Transverse colon (tissue), 4 donors: Measurements from ENCODE around the gene PTK7. TPM values are rescaled to one million over a fixed set of nuclear protein-coding genes. Genes with fewer than 3 reads are reported as not detected.
"Not testable (repeated sequence)": the region's sequence is repeated elsewhere in the genome, so short reads cannot be mapped to it uniquely, and the experiment has no call there.

Experiments
- DNase-seq: peaks from one replicate; pipeline ENCODE4 v3.0.0-alpha.2; 2019
- H3K27ac ChIP-seq, 4 donors: fragments of 200-600 bp; sonication (generic); 2 replicates each; pipeline ENCODE4 v1.5.1; 2016 to 2018; ENCODE audit warnings: inconsistent platforms in 4 of 4
- H3K27me3 ChIP-seq: fragments of 200-600 bp; sonication (generic); 2 replicates; pipeline ENCODE4 v1.5.1; 2017; ENCODE audit warnings: inconsistent platforms
- H3K36me3 ChIP-seq, 4 donors: fragments of 200-600 bp; sonication (generic); 2 replicates each; pipeline ENCODE4 v1.5.1; 2017 to 2019; ENCODE audit warnings: inconsistent platforms in 4 of 4
- H3K4me1 ChIP-seq, 4 donors: fragments of 200-600 bp; sonication (generic); 2 replicates each; pipeline ENCODE4 v1.5.1; 2017 to 2020; ENCODE audit warnings: inconsistent platforms in 4 of 4
- H3K4me3 ChIP-seq, 4 donors: fragments of 200-600 bp; sonication (generic); 1 replicate in 1 of 4; 2 replicates in 3 of 4; pipeline versions ENCODE4 v1.5.1 to v1.6.1; 2017 to 2019; ENCODE audit warnings: inconsistent platforms in 4 of 4
- H3K9me3 ChIP-seq, 2 donors: fragments of 200-600 bp; sonication (generic); 2 replicates each; pipeline ENCODE4 v1.5.1; 2017 to 2019; ENCODE audit warnings: inconsistent platforms in 2 of 2
- EP300 ChIP-seq: sonication (generic); formaldehyde crosslinking; IDR thresholded peaks from one replicate; pipeline ENCODE4 v1.6.1; 2017; ENCODE audit warnings: antibody characterized with exemption, low read depth
- POLR2A ChIP-seq: fragments of 450-650 bp; IDR thresholded peaks from one replicate; pipeline ENCODE4 v1.6.1; 2016; ENCODE audit warnings: antibody characterized with exemption, mild to moderate bottlenecking, moderate library complexity
- POLR2AphosphoS5 ChIP-seq, 3 donors: sonication (generic); formaldehyde crosslinking; IDR thresholded peaks; one replicate each; pipeline ENCODE4 v1.6.1; 2016; ENCODE audit warnings: antibody characterized with exemption in 3 of 3
- WGBS, 2 donors: methylation state at CpG; one replicate each; pipeline ENCODE4 v1.1.5; 2018; ENCODE audit warnings: low coverage in 1 of 2; 5-methylcytosine and 5-hydroxymethylcytosine counted together
- in situ Hi-C, 4 donors: fragments of 200-750 bp; cut with MboI; loops; one replicate each; pipeline versions ENCODE4 v1.15.0 to v1.15.1; 2017; ENCODE audit warnings: low sequenced_read_pairs in 3 of 4, low pct_ligation_motif_present in 1 of 4, low pct_unique_long_range_greater_than_20kb in 1 of 4
- intact Hi-C: fragments of 100-400 bp; cut with DNase I; formaldehyde crosslinking; loops from one replicate; pipeline ENCODE4 v1.15.1; 2023; ENCODE audit warnings: low total_unique reads
- total RNA-seq, 4 donors: library from RNA; depleted of rRNA; stranded (reverse); fragments of >200 nt; gene quantifications; one replicate each; pipeline ENCODE4 v1.1.0, GENCODE V29; 2016
- TF ChIP-seq, protein P1 (sequence below), 5 experiments: fragments of 200-600 bp in 3 of 5; fragments of 450-650 bp in 2 of 5; sonication (generic) in 3 of 5; IDR thresholded peaks; 1 replicate in 2 of 5; 2 replicates in 3 of 5; pipeline ENCODE4 v1.5.1; 2016 to 2017; ENCODE audit warnings: antibody characterized with exemption in 5 of 5, inconsistent platforms in 3 of 5, mild to moderate bottlenecking in 2 of 5, moderate library complexity in 1 of 5

PTK7 gene
- total RNA-seq, 4 donors from 2014 or later, result 2.2 to 34.6 (median 6.0) TPM

DNA sequence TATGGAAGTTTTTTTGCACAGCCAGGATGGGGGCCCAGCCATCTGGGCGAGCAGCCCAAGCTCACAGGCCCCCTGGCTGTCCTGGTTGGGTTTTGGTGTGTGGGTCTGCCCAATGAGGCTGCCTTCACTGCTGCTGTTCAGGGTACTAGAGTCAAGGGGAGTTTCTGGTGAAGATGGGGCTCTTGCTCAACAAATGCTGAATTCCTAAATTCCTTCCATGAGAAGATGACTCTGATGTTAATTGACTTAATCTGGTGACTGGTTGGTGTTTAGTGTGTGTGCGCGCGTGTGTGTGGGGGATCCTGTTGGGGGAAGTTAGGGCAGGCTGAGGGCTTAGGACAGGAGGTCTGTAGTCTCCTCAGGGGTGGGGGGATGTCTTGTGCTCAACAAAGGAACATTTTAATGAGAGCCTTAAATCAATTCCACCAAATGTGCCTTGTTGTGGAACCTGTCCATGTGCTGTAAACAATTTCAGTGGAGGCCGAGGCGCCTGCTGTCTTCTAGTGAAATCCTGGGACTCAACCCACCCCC, 1.9 kb downstream of the PTK7 start:
- TF ChIP-seq POLR2AphosphoS5 (IDR thresholded peaks at IDR 0.05), result no peak
- no peak for TF ChIP-seq EP300
- TF ChIP-seq POLR2A, result no peak
- TF ChIP-seq, protein P1, sequence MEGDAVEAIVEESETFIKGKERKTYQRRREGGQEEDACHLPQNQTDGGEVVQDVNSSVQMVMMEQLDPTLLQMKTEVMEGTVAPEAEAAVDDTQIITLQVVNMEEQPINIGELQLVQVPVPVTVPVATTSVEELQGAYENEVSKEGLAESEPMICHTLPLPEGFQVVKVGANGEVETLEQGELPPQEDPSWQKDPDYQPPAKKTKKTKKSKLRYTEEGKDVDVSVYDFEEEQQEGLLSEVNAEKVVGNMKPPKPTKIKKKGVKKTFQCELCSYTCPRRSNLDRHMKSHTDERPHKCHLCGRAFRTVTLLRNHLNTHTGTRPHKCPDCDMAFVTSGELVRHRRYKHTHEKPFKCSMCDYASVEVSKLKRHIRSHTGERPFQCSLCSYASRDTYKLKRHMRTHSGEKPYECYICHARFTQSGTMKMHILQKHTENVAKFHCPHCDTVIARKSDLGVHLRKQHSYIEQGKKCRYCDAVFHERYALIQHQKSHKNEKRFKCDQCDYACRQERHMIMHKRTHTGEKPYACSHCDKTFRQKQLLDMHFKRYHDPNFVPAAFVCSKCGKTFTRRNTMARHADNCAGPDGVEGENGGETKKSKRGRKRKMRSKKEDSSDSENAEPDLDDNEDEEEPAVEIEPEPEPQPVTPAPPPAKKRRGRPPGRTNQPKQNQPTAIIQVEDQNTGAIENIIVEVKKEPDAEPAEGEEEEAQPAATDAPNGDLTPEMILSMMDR (IDR thresholded peaks at IDR 0.05), result no peak
- no peaks in the 10 kb centered on the region for H3K9me3 ChIP-seq
- WGBS, 2 donors, result 85 to 96% methylated on average over 5 to 6 of the region's 6 CpGs
- H3K27me3 ChIP-seq, result peaks cover 13% of the 10 kb centered on the region
- peaks cover 0 to 17% (median 10%) of the 10 kb centered on the region in 4 donors for H3K4me1 ChIP-seq
- intact Hi-C loops (loop anchor here (5.0 kb wide), 1 partner anchor 64 kb away; no protein-coding TSS in a partner anchor), in situ Hi-C loops (no loop called here)
- DNase-seq, result no peak
- H3K36me3 ChIP-seq, result peaks cover 0 to 7% (median 0%) of the 10 kb centered on the region in 4 donors
- no peak overlapping the region for H3K4me3 ChIP-seq
- no peak overlapping the region for H3K27ac ChIP-seq

DNA sequence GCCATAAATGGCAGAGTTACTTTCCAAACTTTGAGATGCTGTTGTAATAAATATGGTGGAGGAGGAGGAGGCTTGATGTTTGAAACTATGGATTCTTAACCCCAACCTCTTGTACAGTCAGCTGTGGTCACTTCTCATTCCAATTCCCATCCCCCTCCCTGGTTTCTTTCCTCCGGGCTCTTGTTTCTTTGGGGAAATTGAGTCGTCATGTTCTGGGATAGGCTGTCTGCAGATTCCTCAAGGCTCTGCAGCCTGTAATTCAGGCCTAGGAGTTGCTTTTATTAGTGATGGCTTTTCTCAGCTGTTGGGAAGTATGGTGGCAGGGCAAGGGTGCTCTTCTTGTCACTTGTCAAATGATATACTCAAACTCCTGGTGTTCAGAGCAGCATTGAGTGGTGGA, 2.6 kb downstream of the PTK7 start:
- intact Hi-C loops, result loop anchor here (5.0 kb wide), 1 partner anchor 64 kb away; no protein-coding TSS in a partner anchor
- in situ Hi-C loops, result no loop called here
- Histone ChIP-seq H3K4me1 (peaks cover 0 to 17% (median 10%) of the 10 kb centered on the region in 4 donors), H3K27me3 (peaks cover 13% of the 10 kb centered on the region), H3K9me3 (no peaks in the 10 kb centered on the region), H3K4me3 (no peak overlapping the region), H3K36me3 (peaks cover 0 to 1% (median 0%) of the 10 kb centered on the region in 4 donors), H3K27ac (no peak overlapping the region)
- DNase-seq, result no peak
- TF ChIP-seq POLR2A, result no peak
- TF ChIP-seq POLR2AphosphoS5 (IDR thresholded peaks at IDR 0.05), result no peak
- TF ChIP-seq, protein P1 (IDR thresholded peaks at IDR 0.05), result no peak
- no peak for TF ChIP-seq EP300
- WGBS, 2 donors, result 80 to 88% methylated on average over 1 to 2 of the region's 2 CpGs

DNA sequence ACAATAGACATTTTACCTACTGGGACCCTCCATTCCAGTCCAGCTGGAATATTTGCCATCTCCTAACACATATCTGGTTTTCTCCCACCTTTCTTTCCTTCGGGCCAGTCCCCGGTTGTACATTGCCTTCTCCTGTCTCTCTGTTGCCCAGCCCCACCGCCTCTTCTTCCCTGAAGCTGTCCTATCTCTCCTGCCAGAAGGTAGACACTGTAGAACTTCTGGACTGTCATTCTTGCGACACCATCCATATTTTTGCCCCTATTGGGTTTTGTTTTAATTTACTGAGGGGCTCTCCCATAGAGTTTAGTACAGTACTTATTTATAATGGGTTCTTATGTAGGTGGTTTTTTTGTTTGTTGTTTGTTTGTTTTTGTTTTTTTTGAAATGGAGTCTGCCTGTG, 4.9 kb downstream of the PTK7 start:
- Histone ChIP-seq H3K4me1 (peaks cover 0 to 14% (median 10%) of the 10 kb centered on the region in 4 donors), H3K4me3 (no peak overlapping the region)
- no peak for DNase-seq

DNA sequence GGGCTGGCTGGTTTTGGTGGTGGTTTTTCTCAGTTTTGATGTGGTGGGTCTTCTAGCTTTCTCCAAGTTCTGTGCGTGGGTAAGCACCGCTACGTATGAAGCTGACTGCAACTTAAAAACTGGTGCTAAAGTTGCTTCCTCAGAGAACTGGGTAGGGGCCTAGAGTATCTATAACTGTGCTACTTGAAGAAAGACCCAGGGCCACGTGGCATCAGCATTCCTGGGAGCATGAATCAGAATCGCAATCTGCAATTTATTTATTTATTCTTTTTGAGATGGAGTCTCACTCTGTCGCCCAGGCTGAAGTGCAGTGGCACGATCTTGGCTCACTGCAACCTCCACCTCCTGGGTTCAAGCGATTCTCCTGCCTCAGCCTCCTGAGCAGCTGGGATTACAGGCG, 5.8 kb downstream of the PTK7 start:
- H3K27ac ChIP-seq, H3K9me3 ChIP-seq, H3K27me3 ChIP-seq, in situ Hi-C loops, intact Hi-C loops, DNase-seq, H3K4me3 ChIP-seq, H3K4me1 ChIP-seq, H3K36me3 ChIP-seq: not testable (repeated sequence)
- 87 to 89% methylated on average over 5 to 9 of the region's 9 CpGs for WGBS, 2 donors

More for the DNA sequence above, 4.9 kb downstream of the PTK7 start:
- H3K36me3 ChIP-seq, result no peaks in the 10 kb centered on the region
- H3K9me3 ChIP-seq, result no peaks in the 10 kb centered on the region
- intact Hi-C loops, result no loop called here
- TF ChIP-seq POLR2AphosphoS5 (IDR thresholded peaks at IDR 0.05), result no peak
- TF ChIP-seq, protein P1 (IDR thresholded peaks at IDR 0.05), result no peak
- TF ChIP-seq POLR2A, result no peak
- TF ChIP-seq EP300, result no peak
- peaks cover 13% of the 10 kb centered on the region for H3K27me3 ChIP-seq
- WGBS, 2 donors, result 89 to 96% methylated on average over 4 of the region's 4 CpGs
- no peak overlapping the region for H3K27ac ChIP-seq
- in situ Hi-C loops, result no loop called here
